Glutamatergic neuron (in vitro differentiated cells): ENCODE data around the gene C16orf82. TPM values are rescaled to one million over a fixed set of nuclear protein-coding genes. Genes with fewer than 3 reads are reported as not detected.

Experiments
- DNase-seq: peaks from one replicate; pipeline ENCODE4 v3.0.0; 2022
- H3K27ac Mint-ChIP-seq: one replicate; pipeline ENCODE4 v1.8.0; 2020; ENCODE audit warnings: mild to moderate bottlenecking, mixed read lengths, inconsistent platforms; ENCODE audit not compliant: unreplicated experiment
- H3K27me3 Mint-ChIP-seq: one replicate; pipeline ENCODE4 v1.8.0; 2020; ENCODE audit warnings: mild to moderate bottlenecking, moderate library complexity, mixed read lengths, inconsistent platforms; ENCODE audit not compliant: unreplicated experiment
- H3K36me3 Mint-ChIP-seq: one replicate; pipeline ENCODE4 v1.8.0; 2020; ENCODE audit warnings: mild to moderate bottlenecking, mixed read lengths, inconsistent platforms; ENCODE audit not compliant: unreplicated experiment
- H3K4me1 Mint-ChIP-seq: one replicate; pipeline ENCODE4 v1.8.0; 2020; ENCODE audit warnings: mild to moderate bottlenecking, low read depth, mixed read lengths, inconsistent platforms; ENCODE audit not compliant: unreplicated experiment
- H3K4me3 Mint-ChIP-seq: one replicate; pipeline ENCODE4 v1.8.0; 2020; ENCODE audit warnings: mild to moderate bottlenecking, mixed read lengths, inconsistent platforms; ENCODE audit not compliant: unreplicated experiment
- H3K9me3 Mint-ChIP-seq: one replicate; pipeline ENCODE4 v1.8.0; 2020; ENCODE audit warnings: mild to moderate bottlenecking, moderate library complexity, mixed read lengths, inconsistent platforms; ENCODE audit not compliant: unreplicated experiment
- CTCF ChIP-seq: fragments of 200-600 bp; sonication (generic); IDR thresholded peaks from one replicate; pipeline ENCODE4 v1.5.0; 2021; ENCODE audit not compliant: partially characterized antibody, unreplicated experiment
- total RNA-seq: library from RNA; stranded (reverse); fragmentation: NEBNext Ultra II Directional; extraction: Animal tissue kit (Norgen Biotek cat#: 25700); gene quantifications from one replicate; pipeline ENCODE4 v1.2.1, GENCODE V29; 2021; ENCODE audit not compliant: unreplicated experiment

C16orf82 gene
- total RNA-seq, 1 donor from 2014 or later = not detected

GRCh38 chr16:27097800-27098230 is 31.1 kb downstream of the C16orf82 start:
- DNase-seq = no peak
- no peaks in the 10 kb centered on the region for H3K9me3 Mint-ChIP-seq
- peaks cover 2% of the 10 kb centered on the region for H3K27me3 Mint-ChIP-seq
- H3K4me1 Mint-ChIP-seq = no peaks in the 10 kb centered on the region
- H3K27ac Mint-ChIP-seq = no peak overlapping the region
- no peak for TF ChIP-seq CTCF
- H3K4me3 Mint-ChIP-seq = no peak overlapping the region
- no peaks in the 10 kb centered on the region for H3K36me3 Mint-ChIP-seq

GRCh38 chr16:27098366-27099049 is 31.8 kb downstream of the C16orf82 start:
- H3K4me1 Mint-ChIP-seq = no peaks in the 10 kb centered on the region
- no peak overlapping the region for H3K4me3 Mint-ChIP-seq
- H3K9me3 Mint-ChIP-seq = no peaks in the 10 kb centered on the region
- TF ChIP-seq CTCF = no peak
- no peak overlapping the region for H3K27ac Mint-ChIP-seq
- peaks cover 2% of the 10 kb centered on the region for H3K27me3 Mint-ChIP-seq
- no peak for DNase-seq
- H3K36me3 Mint-ChIP-seq = no peaks in the 10 kb centered on the region

GRCh38 chr16:27102701-27103575 is 36.2 kb downstream of the C16orf82 start:
- H3K36me3 Mint-ChIP-seq = no peaks in the 10 kb centered on the region
- no peak overlapping the region for H3K27ac Mint-ChIP-seq
- no peak overlapping the region for H3K4me3 Mint-ChIP-seq
- no peak for DNase-seq
- no peaks in the 10 kb centered on the region for H3K4me1 Mint-ChIP-seq
- H3K9me3 Mint-ChIP-seq = no peaks in the 10 kb centered on the region
- H3K27me3 Mint-ChIP-seq = no peaks in the 10 kb centered on the region
- TF ChIP-seq CTCF = no peak

- H3K27ac Mint-ChIP-seq = no peak overlapping the region
These were observed 37.2 kb downstream of the C16orf82 start for GRCh38 chr16:27103954-27104353.

More at GRCh38 chr16:27103954-27104353, 37.2 kb downstream of the C16orf82 start:
- no peaks in the 10 kb centered on the region for H3K9me3 Mint-ChIP-seq
- DNase-seq = no peak
- no peak overlapping the region for H3K4me3 Mint-ChIP-seq
- H3K4me1 Mint-ChIP-seq = no peaks in the 10 kb centered on the region
- TF ChIP-seq CTCF = no peak
- no peaks in the 10 kb centered on the region for H3K36me3 Mint-ChIP-seq
- H3K27me3 Mint-ChIP-seq = no peaks in the 10 kb centered on the region
